Measurements from ENCODE around the gene NTM. TPM values are rescaled to one million over a fixed set of nuclear protein-coding genes. Genes with fewer than 3 reads are reported as not detected.

Gene NTM
- total and polyA plus RNA-seq, 2 donors (not counting 1 experiment from before 2014, with no cell fraction given), result 12.3 to 28.6 TPM

DNA sequence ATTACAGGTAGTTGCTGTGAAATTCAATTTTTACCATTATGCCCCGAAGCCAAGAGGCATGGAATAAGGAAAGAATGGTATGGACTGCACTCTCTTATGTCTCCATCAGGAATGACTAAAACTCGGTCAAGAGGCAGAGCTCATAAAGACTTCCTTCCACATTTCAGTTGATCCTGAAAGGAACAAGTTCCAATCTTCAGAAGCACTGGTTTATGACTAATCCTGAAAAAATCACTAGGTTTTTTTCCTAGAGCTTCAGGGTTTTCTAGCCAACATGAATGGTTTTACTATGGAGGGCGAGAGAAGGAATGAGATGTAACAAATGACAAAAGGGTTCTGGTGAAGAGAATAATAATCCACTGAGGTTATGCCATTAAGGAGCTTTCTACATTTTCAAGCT, 832.2 kb downstream of the NTM start:
- Histone ChIP-seq H3K4me2 (ENCODE audit: extremely low read depth, insufficient read depth, low read length) (no peak overlapping the region), H3K79me2 (ENCODE audit: control insufficient read depth, insufficient read depth, low read length) (no peaks in the 10 kb centered on the region), H3K9ac (ENCODE audit: insufficient read depth, low read length) (no peak overlapping the region), H3K9me3 (ENCODE audit: control insufficient read depth, insufficient read depth, low read depth, low read length) (no peaks in the 10 kb centered on the region), H3K27me3 (ENCODE audit: control insufficient read depth, insufficient read depth, low read length) (no peaks in the 10 kb centered on the region), H3K36me3 (ENCODE audit: control insufficient read depth, insufficient read depth, low read length) (no peaks in the 10 kb centered on the region), H3K4me3 (replicated peaks in 1 of 4; ENCODE audit: control extremely low read depth in 1 of 4, insufficient read depth in 1 of 4, low read depth in 3 of 4, low read length in 4 of 4) (no peak overlapping the region), H3K4me1 (ENCODE audit: control insufficient read depth, extremely low read depth, insufficient read depth, low read length) (no peaks in the 10 kb centered on the region), H3K27ac (ENCODE audit: insufficient read depth, low read length) (no peak overlapping the region), H4K20me1 (ENCODE audit: control insufficient read depth, extremely low read depth, insufficient read depth, low read length) (no peaks in the 10 kb centered on the region), H2AFZ (ENCODE audit: low read length) (no peak overlapping the region)
- TF ChIP-seq CTCF (conservative IDR thresholded peaks at IDR 0.05 in 1 of 2, IDR thresholded peaks at IDR 0.05 in 1 of 2; ENCODE audit: low read depth in 1 of 2, low read length in 2 of 2) (no peak), EZH2 (IDR thresholded peaks at IDR 0.05; ENCODE audit: low read length, missing control alignments) (no peak)
- DNase-seq (ENCODE audit: low read depth in 2 of 2), result peak in 1 of 2 donors; percentile 78

- no peaks in the 10 kb centered on the region for H3K9me3 ChIP-seq (ENCODE audit: control insufficient read depth, insufficient read depth, low read depth, low read length)
- H3K4me2 ChIP-seq (ENCODE audit: extremely low read depth, insufficient read depth, low read length), result no peak overlapping the region
- H4K20me1 ChIP-seq (ENCODE audit: control insufficient read depth, extremely low read depth, insufficient read depth, low read length), result no peaks in the 10 kb centered on the region
- H3K4me1 ChIP-seq (ENCODE audit: control insufficient read depth, extremely low read depth, insufficient read depth, low read length), result no peaks in the 10 kb centered on the region
- TF ChIP-seq CTCF (conservative IDR thresholded peaks at IDR 0.05 in 1 of 2, IDR thresholded peaks at IDR 0.05 in 1 of 2; ENCODE audit: low read depth in 1 of 2, low read length in 2 of 2), result no peak
- TF ChIP-seq EZH2 (IDR thresholded peaks at IDR 0.05; ENCODE audit: low read length, missing control alignments), result no peak
- DNase-seq (ENCODE audit: low read depth in 2 of 2), result no peak
- H3K27me3 ChIP-seq (ENCODE audit: control insufficient read depth, insufficient read depth, low read length), result no peaks in the 10 kb centered on the region
- H3K4me3 ChIP-seq (replicated peaks in 1 of 4; ENCODE audit: control extremely low read depth in 1 of 4, insufficient read depth in 1 of 4, low read depth in 3 of 4, low read length in 4 of 4), result no peak overlapping the region
- no peaks in the 10 kb centered on the region for H3K79me2 ChIP-seq (ENCODE audit: control insufficient read depth, insufficient read depth, low read length)
- H2AFZ ChIP-seq (ENCODE audit: low read length), result no peak overlapping the region
- no peak overlapping the region for H3K27ac ChIP-seq (ENCODE audit: insufficient read depth, low read length)
- H3K9ac ChIP-seq (ENCODE audit: insufficient read depth, low read length), result no peak overlapping the region
- H3K36me3 ChIP-seq (ENCODE audit: control insufficient read depth, insufficient read depth, low read length), result no peaks in the 10 kb centered on the region
These were observed 834.6 kb downstream of the NTM start for GRCh38 chr11:132205006-132205405.

GRCh38 chr11:132205496-132205895, 835.1 kb downstream of the NTM start:
- Histone ChIP-seq H3K27me3 (ENCODE audit: control insufficient read depth, insufficient read depth, low read length) (no peaks in the 10 kb centered on the region), H3K9me3 (ENCODE audit: control insufficient read depth, insufficient read depth, low read depth, low read length) (no peaks in the 10 kb centered on the region), H3K4me3 (replicated peaks in 1 of 4; ENCODE audit: control extremely low read depth in 1 of 4, insufficient read depth in 1 of 4, low read depth in 3 of 4, low read length in 4 of 4) (no peak overlapping the region), H4K20me1 (ENCODE audit: control insufficient read depth, extremely low read depth, insufficient read depth, low read length) (no peaks in the 10 kb centered on the region), H2AFZ (ENCODE audit: low read length) (no peak overlapping the region), H3K36me3 (ENCODE audit: control insufficient read depth, insufficient read depth, low read length) (no peaks in the 10 kb centered on the region), H3K27ac (ENCODE audit: insufficient read depth, low read length) (no peak overlapping the region), H3K4me2 (ENCODE audit: extremely low read depth, insufficient read depth, low read length) (no peak overlapping the region), H3K4me1 (ENCODE audit: control insufficient read depth, extremely low read depth, insufficient read depth, low read length) (no peaks in the 10 kb centered on the region), H3K9ac (ENCODE audit: insufficient read depth, low read length) (no peak overlapping the region), H3K79me2 (ENCODE audit: control insufficient read depth, insufficient read depth, low read length) (no peaks in the 10 kb centered on the region)
- peak in 1 of 2 donors; percentile 76 for DNase-seq (ENCODE audit: low read depth in 2 of 2)
- no peak for TF ChIP-seq EZH2 (IDR thresholded peaks at IDR 0.05; ENCODE audit: low read length, missing control alignments)
- TF ChIP-seq CTCF (conservative IDR thresholded peaks at IDR 0.05 in 1 of 2, IDR thresholded peaks at IDR 0.05 in 1 of 2; ENCODE audit: low read depth in 1 of 2, low read length in 2 of 2), result no peak
